A172 (cell line): Measurements from ENCODE around the gene POU5F1. TPM values are rescaled to one million over a fixed set of nuclear protein-coding genes. Genes with fewer than 3 reads are reported as not detected.
A peak's percentile ranks its signal among the peaks of the same experiment; 100 is the strongest.

ENCODE experiments used
- DNase-seq: peaks from one replicate; pipeline ENCODE4 v3.0.0-alpha.2; 2015; ENCODE audit warnings: low spot score
- total RNA-seq: library from RNA; depleted of rRNA; stranded (reverse); fragments of >200 nt; shearing (Covaris generic); gene quantifications from 2 replicates; pipeline ENCODE4 v1.2.3, GENCODE V29; 2014

The POU5F1 gene
- total RNA-seq, 1 experiment from 2014 or later, result not detected

- DNase-seq, result no peak
These were observed 28.1 kb downstream of the POU5F1 start for GRCh38 chr6:31142361-31142761.

GRCh38 chr6:31140643-31141042 is 29.8 kb downstream of the POU5F1 start:
- no peak for DNase-seq

- peak; percentile 72 for DNase-seq
These were observed 30.9 kb downstream of the POU5F1 start for GRCh38 chr6:31139599-31139998.

- no peak for DNase-seq
These were observed 31.5 kb downstream of the POU5F1 start, which contains the start of gene PSORS1C2 for GRCh38 chr6:31138982-31139381. Gene PSORS1C2 (minus strand): TSS chr6:31139066. CDS start chr6:31139026, 40 bp downstream.

- DNase-seq, result no peak
These were observed 34.8 kb downstream of the POU5F1 start for GRCh38 chr6:31135710-31136109.

- DNase-seq, result no peak
These were observed 37.7 kb downstream of the POU5F1 start for GRCh38 chr6:31132806-31133205.

GRCh38 chr6:31131595-31131994 is 38.9 kb downstream of the POU5F1 start:
- no peak for DNase-seq

- DNase-seq, result no peak
These were observed 39.7 kb downstream of the POU5F1 start for GRCh38 chr6:31130751-31131150.

- no peak for DNase-seq
These were observed 41.4 kb downstream of the POU5F1 start for GRCh38 chr6:31129130-31129529.

GRCh38 chr6:31128093-31128676 is 42.3 kb downstream of the POU5F1 start:
- DNase-seq, result peak; percentile 52

GRCh38 chr6:31126396-31127175 is 43.9 kb downstream of the POU5F1 start:
- DNase-seq, result no peak

GRCh38 chr6:31125586-31126363 is 44.7 kb downstream of the POU5F1 start:
- peak; percentile 71 for DNase-seq

- DNase-seq, result peak; percentile 69
These were observed 45.3 kb downstream of the POU5F1 start for GRCh38 chr6:31125162-31125561.

- DNase-seq, result peak; percentile 93
These were observed 47.4 kb downstream of the POU5F1 start for GRCh38 chr6:31122791-31123706.

- DNase-seq, result no peak
These were observed 49.2 kb downstream of the POU5F1 start for GRCh38 chr6:31121131-31121790.

- DNase-seq, result no peak
These were observed 50.1 kb downstream of the POU5F1 start, which contains the start of gene CDSN for GRCh38 chr6:31120151-31120915. Gene CDSN (minus strand): TSS chr6:31120446. CDS start chr6:31120419, 27 bp downstream.

GRCh38 chr6:31118178-31118577 is 52.3 kb downstream of the POU5F1 start:
- DNase-seq, result no peak

- DNase-seq, result no peak
These were observed 53.7 kb downstream of the POU5F1 start for GRCh38 chr6:31116661-31117385.

GRCh38 chr6:31115941-31116560 is 54.4 kb downstream of the POU5F1 start:
- no peak for DNase-seq
